ENCODE data around the gene DHRS7B.

DHRS7B gene

GRCh38 chr17:21201298-21201595, 74.5 kb downstream of the DHRS7B start:
- Histone ChIP-seq H3K4me2 (ENCODE audit: low read length) (no peak overlapping the region), H3K27ac (ENCODE audit: low read length) (no peak overlapping the region), H3K27me3 (ENCODE audit: low read depth, low read length) (no peaks in the 10 kb centered on the region), H3K36me3 (replicated peaks; ENCODE audit: low read depth, low read length) (no peaks in the 10 kb centered on the region), H3K79me2 (ENCODE audit: low read length) (peaks cover 51% of the 10 kb centered on the region), H4K20me1 (ENCODE audit: insufficient read depth, low read length) (0 out of 2 replicates have a peak, but pooled peaks cover 3% of the 10 kb centered on the region), H3K9me3 (ENCODE audit: insufficient read depth, low read length) (no peaks in the 10 kb centered on the region), H3K9ac (ENCODE audit: low read length) (no peak overlapping the region), H3K4me3 (ENCODE audit: low read length) (no peak overlapping the region), H3K4me1 (ENCODE audit: low read length) (no peaks in the 10 kb centered on the region), H2AFZ (ENCODE audit: low read depth, low read length) (no peak overlapping the region)
- no peak for TF ChIP-seq EZH2phosphoT487 (IDR thresholded peaks at IDR 0.05; ENCODE audit: low read depth)
- no peak for TF ChIP-seq CTCF (IDR thresholded peaks at IDR 0.05; ENCODE audit: low read depth, low read length)

- Histone ChIP-seq H3K9me3 (ENCODE audit: insufficient read depth, low read length) (no peaks in the 10 kb centered on the region), H3K4me3 (ENCODE audit: low read length) (no peak overlapping the region), H2AFZ (ENCODE audit: low read depth, low read length) (no peak overlapping the region), H3K4me1 (ENCODE audit: low read length) (no peaks in the 10 kb centered on the region), H3K4me2 (ENCODE audit: low read length) (no peak overlapping the region), H3K27ac (ENCODE audit: low read length) (no peak overlapping the region), H3K9ac (ENCODE audit: low read length) (no peak overlapping the region), H4K20me1 (ENCODE audit: insufficient read depth, low read length) (0 out of 2 replicates have a peak, but pooled peaks cover 3% of the 10 kb centered on the region), H3K27me3 (ENCODE audit: low read depth, low read length) (no peaks in the 10 kb centered on the region), H3K36me3 (replicated peaks; ENCODE audit: low read depth, low read length) (no peaks in the 10 kb centered on the region), H3K79me2 (ENCODE audit: low read length) (peaks cover 57% of the 10 kb centered on the region)
- no peak for TF ChIP-seq EZH2phosphoT487 (IDR thresholded peaks at IDR 0.05; ENCODE audit: low read depth)
- no peak for TF ChIP-seq CTCF (IDR thresholded peaks at IDR 0.05; ENCODE audit: low read depth, low read length)
Observed at GRCh38 chr17:21201874-21202273, 75.1 kb downstream of the DHRS7B start.

- H3K9ac ChIP-seq (ENCODE audit: low read length) = no peak overlapping the region
- H2AFZ ChIP-seq (ENCODE audit: low read depth, low read length) = no peak overlapping the region
- H3K27me3 ChIP-seq (ENCODE audit: low read depth, low read length) = no peaks in the 10 kb centered on the region
- 0 out of 2 replicates have a peak, but pooled peaks cover 3% of the 10 kb centered on the region for H4K20me1 ChIP-seq (ENCODE audit: insufficient read depth, low read length)
- no peak overlapping the region for H3K27ac ChIP-seq (ENCODE audit: low read length)
- no peaks in the 10 kb centered on the region for H3K4me1 ChIP-seq (ENCODE audit: low read length)
- TF ChIP-seq EZH2phosphoT487 (IDR thresholded peaks at IDR 0.05; ENCODE audit: low read depth) = no peak
- TF ChIP-seq CTCF (IDR thresholded peaks at IDR 0.05; ENCODE audit: low read depth, low read length) = no peak
- peaks cover 61% of the 10 kb centered on the region for H3K79me2 ChIP-seq (ENCODE audit: low read length)
- no peaks in the 10 kb centered on the region for H3K9me3 ChIP-seq (ENCODE audit: insufficient read depth, low read length)
- H3K4me2 ChIP-seq (ENCODE audit: low read length) = no peak overlapping the region
- H3K4me3 ChIP-seq (ENCODE audit: low read length) = no peak overlapping the region
- no peaks in the 10 kb centered on the region for H3K36me3 ChIP-seq (replicated peaks; ENCODE audit: low read depth, low read length)
Observed at GRCh38 chr17:21202512-21202911, 75.7 kb downstream of the DHRS7B start.

- H3K4me2 ChIP-seq (ENCODE audit: low read length) = no peak overlapping the region
- H3K9me3 ChIP-seq (ENCODE audit: insufficient read depth, low read length) = no peaks in the 10 kb centered on the region
- peaks cover 72% of the 10 kb centered on the region for H3K79me2 ChIP-seq (ENCODE audit: low read length)
- no peak overlapping the region for H3K4me3 ChIP-seq (ENCODE audit: low read length)
- no peak for TF ChIP-seq EZH2phosphoT487 (IDR thresholded peaks at IDR 0.05; ENCODE audit: low read depth)
- no peak for TF ChIP-seq CTCF (IDR thresholded peaks at IDR 0.05; ENCODE audit: low read depth, low read length)
- H2AFZ ChIP-seq (ENCODE audit: low read depth, low read length) = no peak overlapping the region
- H3K27me3 ChIP-seq (ENCODE audit: low read depth, low read length) = no peaks in the 10 kb centered on the region
- H3K4me1 ChIP-seq (ENCODE audit: low read length) = no peaks in the 10 kb centered on the region
- H3K36me3 ChIP-seq (replicated peaks; ENCODE audit: low read depth, low read length) = no peaks in the 10 kb centered on the region
- H4K20me1 ChIP-seq (ENCODE audit: insufficient read depth, low read length) = 0 out of 2 replicates have a peak, but pooled peaks cover 3% of the 10 kb centered on the region
- no peak overlapping the region for H3K27ac ChIP-seq (ENCODE audit: low read length)
- H3K9ac ChIP-seq (ENCODE audit: low read length) = no peak overlapping the region
Observed at GRCh38 chr17:21204935-21205334, 78.2 kb downstream of the DHRS7B start.
